Prostate gland (tissue), 2 donors: Measurements from ENCODE around the gene PRPF8. TPM values are rescaled to one million over a fixed set of nuclear protein-coding genes. Genes with fewer than 3 reads are reported as not detected.
"Not testable (repeated sequence)": the region's sequence is repeated elsewhere in the genome, so short reads cannot be mapped to it uniquely, and the experiment has no call there.

Experiments
- DNase-seq: peaks from one replicate; pipeline ENCODE4 v3.0.0-alpha.2; 2019; ENCODE audit warnings: low spot score
- H3K27ac ChIP-seq, 2 donors: fragments of 200-600 bp; sonication (generic); 2 replicates each; pipeline ENCODE4 v1.5.1; 2017 to 2019
- H3K27me3 ChIP-seq: fragments of 200-600 bp; sonication (generic); replicated peaks from 2 replicates; pipeline ENCODE4 v1.5.1; 2019; ENCODE audit not compliant: insufficient read depth
- H3K36me3 ChIP-seq, 2 donors: fragments of 200-600 bp; sonication (generic); 1 replicate in 1 of 2; 2 replicates in 1 of 2; pipeline versions ENCODE4 v1.5.1 to v1.8.1; 2017 to 2019
- H3K4me1 ChIP-seq: fragments of 200-600 bp; sonication (generic); replicated peaks from 2 replicates; pipeline ENCODE4 v1.5.1; 2019
- H3K4me3 ChIP-seq, 2 donors: fragments of 200-600 bp; sonication (generic); 2 replicates each; pipeline ENCODE4 v1.5.1; 2017 to 2019
- H3K9me3 ChIP-seq: fragments of 200-600 bp; sonication (generic); 2 replicates; pipeline ENCODE4 v1.5.1; 2017
- CTCF ChIP-seq, 4 experiments: fragments of 200-600 bp in 2 of 4; fragments of 450-650 bp in 2 of 4; sonication (generic) in 2 of 4; IDR thresholded peaks; 1 replicate in 3 of 4; 2 replicates in 1 of 4; pipeline ENCODE4 v1.5.1; 2016 to 2019; ENCODE audit warnings: antibody characterized with exemption in 4 of 4, mild to moderate bottlenecking in 2 of 4, moderate library complexity in 2 of 4
- POLR2A ChIP-seq: fragments of 450-650 bp; IDR thresholded peaks from one replicate; pipeline ENCODE4 v1.6.1; 2016; ENCODE audit warnings: antibody characterized with exemption, mild to moderate bottlenecking
- POLR2AphosphoS5 ChIP-seq: sonication (generic); formaldehyde crosslinking; IDR thresholded peaks from one replicate; pipeline ENCODE4 v1.6.1; 2017; ENCODE audit warnings: antibody characterized with exemption
- WGBS: methylation state at CpG from one replicate; pipeline ENCODE4 v1.1.5; 2018; 5-methylcytosine and 5-hydroxymethylcytosine counted together
- intact Hi-C: fragments of 100-400 bp; cut with DNase I; formaldehyde crosslinking; loops from one replicate; pipeline ENCODE4 v1.14.2; 2022
- total RNA-seq, 2 donors: library from RNA; depleted of rRNA; stranded (reverse); fragments of >200 nt; gene quantifications; one replicate each; pipeline ENCODE4 v1.1.0, GENCODE V29; 2016

PRPF8 gene
- total RNA-seq, 2 donors from 2014 or later: 235 to 321 TPM

GRCh38 chr17:1695365-1695764 is 10.7 kb upstream of the PRPF8 start:
- intact Hi-C loops: no loop called here
- Histone ChIP-seq H3K4me1 (no peaks in the 10 kb centered on the region), H3K27me3 (no peaks in the 10 kb centered on the region), H3K4me3 (no peak overlapping the region), H3K36me3 (no peaks in the 10 kb centered on the region), H3K27ac (no peak overlapping the region), H3K9me3 (no peaks in the 10 kb centered on the region)
- TF ChIP-seq CTCF (IDR thresholded peaks at IDR 0.05): no peak
- no peak for TF ChIP-seq POLR2AphosphoS5
- TF ChIP-seq POLR2A: no peak
- 91% methylated on average over 8 of the region's 8 CpGs for WGBS
- DNase-seq: no peak

- 84% methylated on average over 7 of the region's 7 CpGs for WGBS
- Histone ChIP-seq H3K27me3 (no peaks in the 10 kb centered on the region), H3K36me3 (no peaks in the 10 kb centered on the region), H3K4me1 (no peaks in the 10 kb centered on the region), H3K27ac (no peak overlapping the region), H3K4me3 (no peak overlapping the region), H3K9me3 (no peaks in the 10 kb centered on the region)
- intact Hi-C loops: no loop called here
- no peak for DNase-seq
- no peak for TF ChIP-seq CTCF (IDR thresholded peaks at IDR 0.05)
- no peak for TF ChIP-seq POLR2AphosphoS5
- no peak for TF ChIP-seq POLR2A
Observed at GRCh38 chr17:1693339-1693738, 8.7 kb upstream of the PRPF8 start.

- intact Hi-C loops: no loop called here
- TF ChIP-seq POLR2A (no peak), POLR2AphosphoS5 (no peak), CTCF (IDR thresholded peaks at IDR 0.05) (no peak)
- DNase-seq: no peak
- H3K27me3 ChIP-seq: no peaks in the 10 kb centered on the region
- no peak overlapping the region for H3K4me3 ChIP-seq
- H3K9me3 ChIP-seq: no peaks in the 10 kb centered on the region
- H3K36me3 ChIP-seq: no peaks in the 10 kb centered on the region
- WGBS: 80% methylated on average over 6 of the region's 8 CpGs
- no peak overlapping the region for H3K27ac ChIP-seq
- H3K4me1 ChIP-seq: no peaks in the 10 kb centered on the region
Observed at GRCh38 chr17:1690544-1691221, 6.0 kb upstream of the PRPF8 start.

- DNase-seq, H3K36me3 ChIP-seq, intact Hi-C loops, H3K9me3 ChIP-seq, H3K27ac ChIP-seq, H3K4me3 ChIP-seq, H3K4me1 ChIP-seq, H3K27me3 ChIP-seq: not testable (repeated sequence)
- WGBS: 74% methylated on average over 6 of the region's 6 CpGs
Observed at GRCh38 chr17:1688405-1688804, 3.7 kb upstream of the PRPF8 start.

- Histone ChIP-seq H3K27ac (no peak overlapping the region), H3K27me3 (no peaks in the 10 kb centered on the region), H3K9me3 (no peaks in the 10 kb centered on the region), H3K4me1 (peaks cover 6% of the 10 kb centered on the region), H3K4me3 (no peak overlapping the region), H3K36me3 (peaks cover 4 to 7% of the 10 kb centered on the region in 2 donors)
- intact Hi-C loops: no loop called here
- no peak for DNase-seq
- WGBS: 83% methylated on average over 7 of the region's 7 CpGs
- TF ChIP-seq POLR2AphosphoS5 (no peak), CTCF (IDR thresholded peaks at IDR 0.05) (no peak), POLR2A (no peak)
Observed at GRCh38 chr17:1686086-1686485, 1.4 kb upstream of the PRPF8 start.
